Left renal pelvis (tissue), 4 donors: ENCODE results near the gene SLC6A6. TPM values are rescaled to one million over a fixed set of nuclear protein-coding genes. Genes with fewer than 3 reads are reported as not detected.

Experiments used
- DNase-seq, 4 donors: peaks; one replicate each; pipeline ENCODE4 v3.0.0-alpha.2; 2013; ENCODE audit warnings: low read depth in 4 of 4, low spot score in 3 of 4
- polyA plus RNA-seq, 4 donors: library from polyadenylated mRNA; unstranded; fragments of 120-200 nt; gene quantifications; one replicate each; pipeline ENCODE4 v1.2.1, GENCODE V29; 2013; ENCODE audit not compliant: insufficient read length in 4 of 4

SLC6A6 gene
- polyA plus RNA-seq, 4 donors, result 18.8 to 23.2 (median 21.0) TPM

DNA sequence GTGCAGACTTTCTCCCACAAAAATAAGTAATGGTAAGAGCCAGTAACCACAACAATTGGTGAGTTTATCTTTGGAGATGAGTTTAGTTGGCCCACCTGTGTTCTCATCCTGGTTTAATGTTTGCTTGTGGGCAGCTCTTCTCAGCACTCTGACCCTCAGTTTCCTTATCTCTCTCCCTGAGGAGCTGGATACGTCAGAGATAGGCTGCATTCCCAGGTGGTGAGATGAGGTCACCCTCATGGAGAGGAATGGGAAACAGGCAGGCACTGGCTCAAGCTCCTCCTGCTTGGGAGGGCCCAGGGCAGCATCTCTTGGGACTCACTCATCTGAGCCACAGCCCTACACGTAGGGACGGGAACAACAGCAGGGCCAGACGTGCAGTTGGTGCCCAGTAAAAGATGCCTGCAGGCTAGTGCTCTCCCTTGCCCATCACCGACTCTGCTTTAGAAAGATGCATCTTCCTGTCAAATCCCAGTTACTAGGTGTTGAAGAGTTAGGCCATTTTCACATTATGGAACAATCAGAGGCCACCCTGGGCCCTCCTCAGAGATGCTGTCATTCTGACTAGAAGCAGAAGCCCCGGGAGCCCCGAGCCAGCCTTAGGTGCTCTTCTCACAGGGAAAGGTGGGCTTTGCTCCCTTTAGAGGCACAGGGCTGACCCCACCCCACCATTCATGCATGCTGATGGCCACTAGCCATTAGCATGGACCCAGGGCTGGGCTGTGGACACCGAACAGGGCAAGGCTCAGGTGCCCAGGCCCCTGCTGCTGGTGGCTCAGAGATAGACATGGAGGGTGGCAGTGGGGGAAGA is 78.0 kb downstream of the SLC6A6 start:
- no peak for DNase-seq

- no peak for DNase-seq
These were observed 78.7 kb downstream of the SLC6A6 start for GRCh38 chr3:14481018-14481645.

- DNase-seq, result no peak
These were observed 79.2 kb downstream of the SLC6A6 start for GRCh38 chr3:14481646-14482036.

DNA sequence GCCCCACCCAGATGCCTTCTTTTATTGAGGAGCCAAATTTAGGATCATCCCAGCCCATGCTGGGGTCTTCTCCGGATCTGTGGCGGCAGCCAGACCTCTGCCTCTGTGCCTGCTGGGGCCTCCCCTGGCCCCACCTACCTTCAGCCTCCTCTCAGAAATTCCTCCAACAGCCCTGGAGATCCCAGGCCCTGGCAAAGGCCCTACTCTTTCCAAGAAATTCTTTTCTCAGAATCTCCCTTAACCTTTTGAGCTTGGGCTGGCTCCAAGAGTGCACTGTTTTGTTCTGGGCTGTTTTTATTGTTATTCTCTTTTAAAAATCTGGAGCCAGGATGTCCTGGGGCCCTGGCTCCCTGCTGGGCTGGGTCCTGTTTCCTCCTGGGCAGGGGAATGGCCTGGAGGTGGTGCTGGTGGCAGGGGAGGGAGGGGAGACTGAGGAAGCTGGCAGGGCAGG is 79.9 kb downstream of the SLC6A6 start:
- DNase-seq, result no peak

DNA sequence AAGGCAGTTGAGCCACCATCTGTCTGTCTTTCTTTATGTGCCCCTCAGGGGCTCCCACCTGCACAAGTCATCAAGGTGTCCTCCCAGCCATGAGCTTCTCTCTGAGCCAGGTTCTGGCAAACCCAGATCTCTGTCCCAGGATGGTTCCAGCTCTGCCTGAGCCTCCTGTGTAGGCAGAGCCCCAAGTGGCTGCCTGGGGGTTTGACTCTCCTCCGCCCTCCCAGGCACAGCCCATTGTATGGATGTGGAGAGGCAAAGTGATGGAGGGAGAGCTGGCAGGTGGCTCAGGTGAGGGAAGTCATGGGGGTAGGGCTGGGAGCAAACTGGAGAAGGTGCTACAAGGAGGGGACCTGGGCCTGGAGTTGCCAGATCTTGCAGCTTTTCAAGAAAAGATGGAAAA is 80.9 kb downstream of the SLC6A6 start:
- DNase-seq, result no peak

GRCh38 chr3:14484741-14485140 is 82.3 kb downstream of the SLC6A6 start:
- no peak for DNase-seq

DNA sequence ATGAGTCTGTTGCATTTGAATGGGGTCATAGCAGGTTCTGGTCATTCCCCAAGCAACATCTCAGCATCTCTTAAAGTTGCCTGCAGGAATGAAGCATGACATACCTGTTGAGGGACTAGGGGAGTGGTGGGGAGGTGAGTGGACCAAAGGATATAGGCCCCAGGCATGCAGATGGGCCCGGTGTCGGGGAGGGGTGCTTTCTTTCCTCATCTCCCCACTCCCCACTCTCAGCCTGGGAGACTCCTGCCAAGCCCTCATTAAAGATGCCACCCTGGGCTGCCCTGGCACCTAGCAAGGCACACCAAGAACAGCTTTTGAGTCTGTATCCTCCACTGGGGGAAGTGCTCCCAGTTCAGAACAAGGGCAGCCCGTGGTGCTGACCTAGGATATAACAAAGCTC is 83.6 kb downstream of the SLC6A6 start:
- no peak for DNase-seq

DNA sequence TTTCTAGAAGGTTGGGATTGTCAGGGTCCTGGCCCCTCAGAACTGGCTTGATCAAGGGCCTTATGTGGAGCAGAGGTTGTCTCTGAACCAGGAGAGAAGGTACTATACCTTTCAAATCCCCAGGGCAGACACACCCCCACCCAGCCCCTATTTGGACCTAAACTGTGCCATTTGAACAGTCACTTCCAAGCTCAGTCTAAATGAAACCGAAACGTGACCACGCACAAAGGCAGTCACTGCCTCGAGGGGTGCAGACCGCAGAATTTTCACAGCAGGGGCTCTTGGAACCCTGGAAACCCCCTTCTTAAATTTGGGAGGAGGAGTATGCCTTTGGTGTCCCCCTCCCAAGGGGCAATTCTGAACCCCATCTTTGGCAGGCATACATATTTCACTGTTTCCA is 84.1 kb downstream of the SLC6A6 start:
- no peak for DNase-seq

DNA sequence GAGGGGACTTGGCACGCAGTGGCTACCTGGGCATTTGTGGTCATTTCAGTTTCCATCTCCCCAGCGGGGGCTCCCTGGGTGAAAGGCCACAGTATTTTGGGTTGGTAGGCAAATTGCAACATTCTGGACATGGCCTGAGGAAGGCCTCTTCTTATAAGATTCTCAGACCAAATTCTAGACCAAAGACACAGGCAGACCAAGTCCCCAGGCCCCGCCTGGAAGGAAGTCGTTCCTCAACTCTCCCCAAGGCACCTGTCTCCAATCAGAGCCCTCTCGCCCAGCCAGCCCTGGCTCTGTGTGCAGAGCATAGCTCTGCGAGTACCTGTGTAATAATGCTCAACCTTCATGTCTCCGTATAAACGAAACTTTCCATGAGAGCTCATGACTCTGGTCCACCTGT is 84.7 kb downstream of the SLC6A6 start:
- DNase-seq, result no peak

DNA sequence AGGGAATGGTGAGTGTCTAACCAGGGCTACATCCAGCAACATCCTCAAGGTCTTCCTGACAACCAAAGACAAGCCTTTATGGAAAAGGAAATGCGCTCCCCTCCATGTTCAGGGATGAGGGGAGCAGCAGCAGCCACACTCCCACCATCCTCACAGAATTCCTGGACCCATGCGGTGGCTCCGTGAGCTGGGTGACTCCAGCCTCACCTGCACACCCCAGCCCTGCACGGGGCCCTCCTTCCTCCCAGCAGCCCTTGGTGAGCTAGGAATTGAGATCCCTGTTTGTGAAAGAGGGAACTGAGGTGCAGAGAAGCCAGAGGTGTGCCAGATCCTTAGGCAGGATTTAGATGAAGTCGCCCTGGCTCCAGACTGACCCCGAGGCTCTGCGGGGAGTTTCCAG is 85.4 kb downstream of the SLC6A6 start:
- DNase-seq, result no peak

DNA sequence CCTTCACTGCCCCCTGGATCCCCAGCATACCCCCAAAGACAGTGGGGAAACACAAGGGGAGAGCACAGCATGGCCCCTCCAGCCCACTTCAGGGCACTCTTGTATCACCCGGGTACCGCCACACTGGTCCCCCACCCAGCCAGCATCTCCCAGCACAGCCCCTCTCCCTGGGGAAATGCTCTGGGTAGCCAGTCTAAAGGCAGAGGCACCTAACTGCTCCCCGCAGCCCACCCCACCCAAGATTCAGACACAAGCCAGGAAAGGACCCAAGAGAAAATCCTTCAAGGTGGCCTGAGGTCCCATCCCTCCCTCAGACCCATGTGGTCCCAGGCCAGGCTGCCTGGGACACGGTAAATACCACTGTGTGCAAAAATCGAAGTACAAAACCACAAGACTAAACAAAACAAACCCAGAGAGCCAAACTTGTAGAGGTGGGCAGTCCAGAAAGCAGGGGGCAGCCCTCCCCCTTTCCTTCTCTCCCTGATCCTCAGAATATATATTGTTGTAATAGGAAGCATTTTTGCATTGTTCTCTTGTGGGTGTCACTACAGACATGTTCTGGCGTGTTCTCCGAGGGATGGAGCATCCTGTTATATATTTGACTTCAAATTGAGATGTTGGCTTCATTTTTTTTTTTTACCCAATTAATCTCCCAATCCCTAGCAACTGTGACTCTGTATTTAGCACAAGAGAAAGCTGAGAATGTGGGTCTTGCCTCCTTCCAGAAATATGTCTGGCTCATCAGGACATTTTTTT is 86.1 kb downstream of the SLC6A6 start:
- DNase-seq, result no peak

DNA sequence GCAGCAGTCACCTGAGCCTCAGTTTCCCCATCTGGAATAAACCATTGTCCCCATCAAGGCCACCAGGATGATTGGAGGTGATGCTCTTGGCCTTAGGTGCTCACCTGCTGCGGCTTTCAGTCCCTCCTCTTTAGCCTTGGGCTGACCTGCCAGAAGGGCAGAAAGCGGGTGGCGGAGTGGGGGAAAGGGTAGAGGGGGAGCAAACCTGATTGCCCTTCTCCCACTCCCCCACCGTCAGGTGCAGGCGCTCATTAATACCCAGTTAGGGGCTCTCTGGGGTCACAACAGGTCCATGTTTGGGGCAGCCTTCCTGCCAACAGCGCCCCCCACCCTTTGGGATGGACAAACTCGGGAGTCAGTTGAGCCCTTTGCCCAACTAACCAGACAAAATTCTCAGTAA is 87.2 kb downstream of the SLC6A6 start:
- DNase-seq, result no peak

- DNase-seq, result no peak
These were observed 87.8 kb downstream of the SLC6A6 start for GRCh38 chr3:14490255-14490654.

- no peak for DNase-seq
These were observed 88.4 kb downstream of the SLC6A6 start for GRCh38 chr3:14490831-14491230.

DNA sequence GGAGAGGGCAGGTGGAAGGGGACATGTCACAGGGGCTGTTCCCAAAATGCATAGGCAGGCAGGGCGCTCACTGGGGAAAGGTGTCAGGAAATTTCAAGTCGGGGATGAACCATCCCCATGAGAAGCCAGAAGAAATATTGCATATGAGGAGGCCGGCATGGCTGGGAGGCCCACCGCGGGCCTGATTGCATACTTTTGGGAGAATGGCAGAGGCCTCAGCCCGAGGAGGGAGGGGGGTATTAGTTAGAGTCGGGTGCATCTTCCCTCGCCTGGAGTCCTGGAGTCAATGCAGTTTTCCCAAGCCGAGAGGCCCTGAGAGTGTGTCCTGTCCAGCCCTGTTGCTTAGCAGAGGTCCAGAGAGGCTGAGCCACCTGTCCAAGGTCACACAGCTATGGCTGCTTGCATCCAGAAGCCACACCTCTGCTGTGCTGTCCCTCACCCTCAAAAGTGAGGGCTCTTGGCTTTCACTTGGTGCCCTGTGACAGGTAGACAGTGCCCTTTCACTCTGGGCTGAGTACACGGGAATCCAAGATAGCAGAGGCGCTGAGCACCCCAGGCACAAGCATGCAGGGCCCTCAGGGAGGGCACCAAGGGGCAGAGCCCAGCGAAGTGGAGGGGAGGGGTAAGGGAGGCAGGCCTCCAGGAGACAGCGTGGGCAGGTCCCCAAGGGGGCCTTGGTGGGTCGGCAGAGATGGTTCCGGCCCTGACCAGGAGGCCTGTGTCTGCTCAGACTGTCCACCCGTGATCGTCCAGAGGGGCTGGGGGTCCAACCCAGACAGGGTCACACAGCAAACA is 89.2 kb downstream of the SLC6A6 start:
- DNase-seq, result no peak

DNA sequence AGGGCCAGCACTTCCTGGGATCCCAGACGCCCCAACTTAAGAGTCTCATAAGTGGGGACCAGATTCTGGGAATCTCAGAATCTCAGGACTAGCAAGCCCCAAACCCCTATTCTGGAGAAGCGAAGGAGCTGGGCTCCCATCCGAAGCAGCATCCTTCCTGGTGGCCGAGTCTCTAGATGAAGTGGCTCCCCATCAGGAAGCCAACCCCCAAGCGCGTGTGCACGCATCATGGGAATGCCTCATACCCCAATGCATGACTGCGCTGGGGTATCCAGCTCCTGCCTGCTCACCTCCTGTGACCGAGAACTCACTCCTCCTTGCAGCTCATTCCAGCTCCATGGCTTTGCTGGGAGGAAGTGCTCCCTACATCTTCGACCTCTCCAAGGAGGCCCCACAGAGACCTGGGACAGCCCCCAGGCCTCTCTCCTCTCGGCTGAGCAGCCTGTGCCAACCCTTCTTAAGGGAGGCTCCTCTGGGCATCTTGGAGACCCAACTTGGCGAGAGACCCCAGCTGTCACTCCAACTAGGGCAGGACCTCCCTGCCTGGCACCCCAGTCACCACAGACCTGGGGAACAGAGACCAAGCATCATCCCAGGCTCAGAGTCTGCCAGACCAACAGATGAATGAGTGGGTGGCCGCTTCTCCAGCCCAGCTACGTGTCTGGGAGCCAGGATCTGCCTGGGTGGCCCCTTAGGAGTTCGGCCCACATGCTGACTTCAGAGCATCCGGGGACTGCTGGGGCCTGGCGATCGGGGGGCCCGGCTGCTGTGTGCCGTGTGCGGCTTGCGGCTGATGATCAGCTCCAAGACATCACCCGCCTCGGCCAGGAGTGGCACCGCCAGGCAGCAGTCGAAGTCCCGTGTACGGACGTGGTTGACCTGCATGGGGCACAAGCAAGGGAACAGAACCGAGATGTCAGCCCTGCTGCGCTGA is 90.8 kb downstream of the SLC6A6 start:
- no peak for DNase-seq

GRCh38 chr3:14494279-14494972 is 92.0 kb downstream of the SLC6A6 start:
- DNase-seq, result no peak

DNA sequence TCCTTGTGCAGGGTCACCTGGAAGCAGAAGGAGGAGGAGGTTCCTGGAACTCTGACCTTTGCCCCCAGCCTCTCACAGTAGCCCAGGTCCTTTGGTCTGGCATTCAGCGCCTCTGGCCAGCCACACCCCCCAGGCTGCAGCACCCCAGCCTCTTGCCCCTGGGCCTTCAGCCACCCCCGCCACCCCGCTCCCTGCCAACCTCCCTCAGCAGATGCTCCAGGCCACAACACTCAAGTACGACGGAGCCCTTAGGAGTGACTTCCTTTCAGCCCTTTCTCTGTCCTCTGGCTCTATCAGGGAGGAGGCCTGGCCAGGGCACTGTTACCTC is 92.5 kb downstream of the SLC6A6 start:
- no peak for DNase-seq

GRCh38 chr3:14496351-14496750 is 93.9 kb downstream of the SLC6A6 start:
- no peak for DNase-seq
